SH-SY5Y (cell line): ENCODE data around the gene PGA4.
"Not testable (repeated sequence)": the region's sequence is repeated elsewhere in the genome, so short reads cannot be mapped to it uniquely, and the experiment has no call there.

ENCODE experiments used
- GATA2 ChIP-seq: IDR thresholded peaks from 2 replicates; pipeline ENCODE4 v1.6.1; 2011; ENCODE audit warnings: mild to moderate bottlenecking, low read depth, low read length
- GATA3 ChIP-seq: IDR thresholded peaks from 2 replicates; pipeline ENCODE4 v1.6.1; 2011; ENCODE audit warnings: low read depth, mild to moderate bottlenecking, low read length, moderate library complexity

GRCh38 chr11:61222047-61222446, at the start of gene PGA4:
- not testable (repeated sequence) for TF ChIP-seq GATA2, GATA3
